DND-41 (cell line): Measurements from ENCODE around the gene ATAD5.

Source experiments
- ATAC-seq: fragments of 200-7000 bp; cut with Tn5 transposase; 3 replicates; pipeline ENCODE4 v1.9.1; 2021; ENCODE audit warnings: low read depth; ENCODE audit not compliant: insufficient read depth
- DNase-seq: peaks from one replicate; pipeline ENCODE4 v3.0.0-alpha.2; 2020
- H2AFZ ChIP-seq: 2 replicates; pipeline ENCODE4 v1.6.0; 2012; ENCODE audit warnings: low read depth, low read length
- H3K27ac ChIP-seq: 2 replicates; pipeline ENCODE4 v1.5.1; 2012; ENCODE audit warnings: low read length, inconsistent platforms
- H3K27me3 ChIP-seq: fragments of 200-600 bp; sonication (generic); 2 replicates; pipeline ENCODE4 v1.6.0; 2012; ENCODE audit warnings: low read length, mild to moderate bottlenecking, inconsistent platforms; ENCODE audit not compliant: insufficient read depth, poor library complexity
- H3K36me3 ChIP-seq: 2 replicates; pipeline ENCODE4 v1.5.1; 2012; ENCODE audit warnings: low read length, inconsistent platforms; ENCODE audit not compliant: insufficient read depth
- H3K4me1 ChIP-seq: 2 replicates; pipeline ENCODE4 v1.5.1; 2012; ENCODE audit warnings: mild to moderate bottlenecking, low read length; ENCODE audit not compliant: insufficient read depth
- H3K4me2 ChIP-seq: 2 replicates; pipeline ENCODE4 v1.6.0; 2012; ENCODE audit warnings: mild to moderate bottlenecking, moderate library complexity, low read length, inconsistent platforms; ENCODE audit not compliant: insufficient read depth
- H3K4me3 ChIP-seq, 2 experiments: fragments of 200-600 bp in 1 of 2; shearing (Covaris generic) in 1 of 2; 2 replicates each; pipeline ENCODE4 v1.5.1; 2012 to 2016; ENCODE audit warnings: inconsistent platforms in 2 of 2, low read length in 2 of 2, mild to moderate bottlenecking in 2 of 2, low read depth in 1 of 2, moderate library complexity in 1 of 2
- H3K79me2 ChIP-seq: 2 replicates; pipeline ENCODE4 v1.6.0; 2012; ENCODE audit warnings: low read length, inconsistent platforms; ENCODE audit not compliant: insufficient read depth
- H3K9ac ChIP-seq: 2 replicates; pipeline ENCODE4 v1.6.0; 2012; ENCODE audit warnings: low read depth, mild to moderate bottlenecking, inconsistent platforms, low read length, moderate library complexity
- H3K9me3 ChIP-seq: 2 replicates; pipeline ENCODE4 v1.5.1; 2012; ENCODE audit warnings: low read length, moderate library complexity, mild to moderate bottlenecking, inconsistent platforms; ENCODE audit not compliant: insufficient read depth, severe bottlenecking
- H4K20me1 ChIP-seq: 2 replicates; pipeline ENCODE4 v1.6.0; 2012; ENCODE audit warnings: low read length; ENCODE audit not compliant: insufficient read depth
- EZH2 ChIP-seq: IDR thresholded peaks from 3 replicates; pipeline ENCODE4 v1.6.1; 2012; ENCODE audit warnings: borderline replicate concordance, low read depth, mild to moderate bottlenecking, moderate library complexity, low read length, inconsistent platforms; ENCODE audit not compliant: severe bottlenecking
- TF ChIP-seq, protein P1 (sequence below): IDR thresholded peaks from 2 replicates; pipeline ENCODE4 v1.5.1; 2012; ENCODE audit warnings: borderline replicate concordance, low read length, moderate library complexity, mild to moderate bottlenecking; ENCODE audit not compliant: poor library complexity, severe bottlenecking; ENCODE audit errors: extremely low read depth

Gene ATAD5

GRCh38 chr17:30933966-30934365, 102.2 kb downstream of the ATAD5 start:
- Histone ChIP-seq H2AFZ (no peak overlapping the region), H3K9ac (no peak overlapping the region)
- DNase-seq, result no peak

DNA sequence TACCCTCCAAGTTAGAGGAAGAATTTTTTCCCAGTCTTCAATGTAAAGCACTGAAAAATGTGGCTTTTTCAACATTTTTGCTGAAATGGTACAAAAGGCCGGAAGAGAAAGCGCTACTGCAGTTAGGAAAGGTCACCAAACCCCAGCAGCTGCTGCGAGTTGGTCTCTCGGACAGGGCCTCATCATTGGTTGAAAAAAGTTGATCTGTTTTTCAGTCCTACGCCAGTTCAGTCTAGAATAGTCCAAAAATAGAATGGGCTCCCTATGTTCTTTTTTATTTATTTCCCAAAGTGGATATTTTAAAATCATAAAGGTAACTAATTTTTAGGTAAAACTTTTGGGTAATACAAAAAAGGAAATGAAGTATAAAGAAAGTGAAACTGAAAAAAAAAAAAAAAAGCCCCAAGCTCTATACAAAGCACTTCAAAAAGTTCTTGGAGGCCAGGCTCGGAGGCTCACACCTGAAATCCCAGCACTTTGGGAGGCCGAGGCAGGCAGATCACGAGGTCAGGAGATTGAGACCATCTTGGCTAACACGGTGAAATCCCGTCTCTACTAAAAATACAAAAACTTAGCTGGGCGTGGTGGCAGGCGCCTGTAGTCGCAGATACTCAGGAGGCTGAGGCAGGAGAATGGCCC, 107.4 kb downstream of the ATAD5 start:
- Histone ChIP-seq H3K79me2 (no peaks in the 10 kb centered on the region), H3K4me1 (peaks cover 4% of the 10 kb centered on the region; the same call in 1 of the 2 replicates), H3K4me2 (no peak overlapping the region), H3K9me3 (no peaks in the 10 kb centered on the region), H3K4me3 (no peak overlapping the region), H3K27ac (no peak overlapping the region), H3K9ac (no peak overlapping the region), H2AFZ (no peak overlapping the region), H4K20me1 (no peaks in the 10 kb centered on the region), H3K27me3 (peaks cover under 1% of the 10 kb centered on the region), H3K36me3 (no peaks in the 10 kb centered on the region)
- TF ChIP-seq, protein P1, sequence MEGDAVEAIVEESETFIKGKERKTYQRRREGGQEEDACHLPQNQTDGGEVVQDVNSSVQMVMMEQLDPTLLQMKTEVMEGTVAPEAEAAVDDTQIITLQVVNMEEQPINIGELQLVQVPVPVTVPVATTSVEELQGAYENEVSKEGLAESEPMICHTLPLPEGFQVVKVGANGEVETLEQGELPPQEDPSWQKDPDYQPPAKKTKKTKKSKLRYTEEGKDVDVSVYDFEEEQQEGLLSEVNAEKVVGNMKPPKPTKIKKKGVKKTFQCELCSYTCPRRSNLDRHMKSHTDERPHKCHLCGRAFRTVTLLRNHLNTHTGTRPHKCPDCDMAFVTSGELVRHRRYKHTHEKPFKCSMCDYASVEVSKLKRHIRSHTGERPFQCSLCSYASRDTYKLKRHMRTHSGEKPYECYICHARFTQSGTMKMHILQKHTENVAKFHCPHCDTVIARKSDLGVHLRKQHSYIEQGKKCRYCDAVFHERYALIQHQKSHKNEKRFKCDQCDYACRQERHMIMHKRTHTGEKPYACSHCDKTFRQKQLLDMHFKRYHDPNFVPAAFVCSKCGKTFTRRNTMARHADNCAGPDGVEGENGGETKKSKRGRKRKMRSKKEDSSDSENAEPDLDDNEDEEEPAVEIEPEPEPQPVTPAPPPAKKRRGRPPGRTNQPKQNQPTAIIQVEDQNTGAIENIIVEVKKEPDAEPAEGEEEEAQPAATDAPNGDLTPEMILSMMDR, result no peak
- TF ChIP-seq EZH2, result no peak
- peak; percentile 11 for DNase-seq
- no peak for ATAC-seq

More at GRCh38 chr17:30933966-30934365, 102.2 kb downstream of the ATAD5 start:
- Histone ChIP-seq H3K4me3 (no peak overlapping the region), H4K20me1 (no peaks in the 10 kb centered on the region), H3K27me3 (peaks cover 3% of the 10 kb centered on the region), H3K4me2 (no peak overlapping the region), H3K36me3 (no peaks in the 10 kb centered on the region), H3K9me3 (no peaks in the 10 kb centered on the region), H3K4me1 (no peaks in the 10 kb centered on the region), H3K27ac (no peak overlapping the region), H3K79me2 (no peaks in the 10 kb centered on the region)
- ATAC-seq, result no peak
- TF ChIP-seq EZH2, result no peak
- TF ChIP-seq, protein P1, result no peak

DNA sequence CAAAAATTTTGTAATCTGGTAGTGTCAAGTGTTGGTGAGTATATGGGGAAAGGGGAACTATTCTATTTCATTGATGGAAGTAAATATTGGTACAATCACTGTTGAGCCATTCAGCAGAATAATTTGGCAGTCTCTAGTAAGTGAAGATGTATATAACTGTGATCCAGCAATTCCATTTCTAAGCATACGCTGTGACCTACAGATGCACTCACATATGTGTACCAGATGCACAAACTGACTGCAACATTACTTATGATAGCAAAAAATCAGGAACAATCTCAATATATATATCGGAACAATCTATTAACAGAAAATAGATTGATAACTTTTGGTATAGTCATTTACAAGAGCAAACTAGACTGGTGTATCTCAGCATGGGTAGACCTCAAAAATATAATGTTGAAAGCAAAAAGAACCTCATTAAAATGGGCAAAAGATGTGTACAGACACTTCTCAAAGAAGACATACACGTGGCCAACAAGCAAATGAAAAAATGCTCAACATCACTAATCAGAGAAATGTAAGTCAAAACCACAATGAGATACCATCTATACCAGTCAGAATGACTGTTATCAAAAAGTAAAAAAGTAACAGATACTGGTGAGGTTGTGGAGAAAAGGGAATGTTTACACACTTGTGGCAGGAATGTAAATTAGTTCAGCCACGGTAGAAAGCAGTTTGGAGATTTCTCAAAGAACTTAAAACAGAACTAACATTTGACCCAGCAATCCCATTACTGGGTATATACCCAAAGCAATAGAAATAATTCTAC, 110.7 kb downstream of the ATAD5 start:
- DNase-seq (no peak), ATAC-seq (no peak)
- no peak overlapping the region for H2AFZ ChIP-seq
- H3K9ac ChIP-seq, result no peak overlapping the region
- H4K20me1 ChIP-seq, result no peaks in the 10 kb centered on the region
- H3K36me3 ChIP-seq, result no peaks in the 10 kb centered on the region
- H3K27ac ChIP-seq, result no peak overlapping the region
- no peak overlapping the region for H3K4me2 ChIP-seq
- TF ChIP-seq, protein P1, result no peak
- no peak for TF ChIP-seq EZH2
- H3K79me2 ChIP-seq, result no peaks in the 10 kb centered on the region
- no peaks in the 10 kb centered on the region for H3K9me3 ChIP-seq
- H3K4me3 ChIP-seq, result no peak overlapping the region
- peaks cover 4% of the 10 kb centered on the region; the same call in 1 of the 2 replicates for H3K4me1 ChIP-seq
- no peaks in the 10 kb centered on the region for H3K27me3 ChIP-seq
